SK-N-MC (cell line): ENCODE measurements around the gene ERBB4.
A peak's percentile ranks its signal among the peaks of the same experiment; 100 is the strongest.

Experiments
- DNase-seq: peaks from one replicate; pipeline ENCODE4 v3.0.0-alpha.2; 2011; ENCODE audit warnings: low read depth, low spot score
- H3K27ac ChIP-seq: fragments of 200-600 bp; sonication (generic); 2 replicates; pipeline ENCODE4 v1.5.1; 2016; ENCODE audit warnings: mixed run types
- H3K36me3 ChIP-seq: fragments of 200-600 bp; sonication (generic); 2 replicates; pipeline ENCODE4 v1.6.1; 2017; ENCODE audit warnings: antibody characterized with exemption, low read length, mixed read lengths; ENCODE audit not compliant: insufficient read depth
- H3K4me3 ChIP-seq: fragments of 200-600 bp; sonication (generic); 2 replicates; pipeline ENCODE4 v1.5.1; 2016
- H3K9ac ChIP-seq: fragments of 200-600 bp; sonication (generic); 2 replicates; pipeline ENCODE4 v1.8.0; 2017; ENCODE audit warnings: mixed run types, mixed read lengths; ENCODE audit not compliant: insufficient read length
- H3K9me3 ChIP-seq: fragments of 200-600 bp; sonication (generic); 2 replicates; pipeline ENCODE4 v1.6.1; 2017; ENCODE audit warnings: low read depth, mild to moderate bottlenecking, antibody characterized with exemption, low read length, moderate library complexity, mixed read lengths
- EZH2 ChIP-seq: fragments of 200-600 bp; sonication (generic); IDR thresholded peaks from one replicate; pipeline ENCODE4 v1.6.1; 2017; ENCODE audit warnings: antibody characterized with exemption
- FOXP2 ChIP-seq: optimal IDR thresholded peaks from 2 replicates; pipeline ENCODE3; 2011; ENCODE audit warnings: mild to moderate bottlenecking, moderate library complexity; ENCODE audit not compliant: insufficient read depth; ENCODE audit errors: extremely low read length, control extremely low read depth
- POLR2AphosphoS5 ChIP-seq: IDR thresholded peaks from 2 replicates; pipeline ENCODE4 v1.6.1; 2012; ENCODE audit warnings: mild to moderate bottlenecking, low read depth, low read length, borderline replicate concordance

Gene ERBB4

DNA sequence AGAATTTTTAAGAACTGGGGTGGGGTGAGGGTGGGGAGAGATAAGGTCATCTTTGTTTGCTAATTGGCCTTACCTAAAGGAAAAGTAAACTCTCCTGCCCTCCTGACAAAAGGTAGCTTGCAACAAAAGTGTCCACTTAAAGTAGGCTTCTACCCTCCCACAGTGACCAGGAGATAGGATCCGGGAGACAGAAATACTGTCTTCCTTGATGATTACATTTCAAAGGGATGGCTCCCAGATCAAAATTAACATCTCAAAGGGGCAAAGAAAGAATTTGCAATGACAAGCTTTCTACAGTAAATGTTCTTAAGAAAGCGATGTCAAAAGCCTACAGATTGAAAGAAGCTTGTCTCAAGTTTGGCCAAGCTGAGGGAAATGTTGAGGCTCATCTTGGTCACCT is 1206.9 kb downstream of the ERBB4 start:
- no peak overlapping the region for H3K4me3 ChIP-seq
- no peaks in the 10 kb centered on the region for H3K36me3 ChIP-seq
- DNase-seq, result no peak
- H3K27ac ChIP-seq, result no peak overlapping the region
- no peak for TF ChIP-seq POLR2AphosphoS5
- no peak for TF ChIP-seq EZH2
- TF ChIP-seq FOXP2, result no peak
- no peaks in the 10 kb centered on the region for H3K9me3 ChIP-seq
- H3K9ac ChIP-seq, result no peak overlapping the region

- Histone ChIP-seq H3K27ac (no peak overlapping the region), H3K36me3 (no peaks in the 10 kb centered on the region), H3K4me3 (no peak overlapping the region), H3K9me3 (no peaks in the 10 kb centered on the region), H3K9ac (no peak overlapping the region)
- no peak for TF ChIP-seq FOXP2
- no peak for TF ChIP-seq EZH2
- TF ChIP-seq POLR2AphosphoS5, result no peak
- DNase-seq, result no peak
Measured at GRCh38 chr2:211329882-211330281, 1208.7 kb downstream of the ERBB4 start.

GRCh38 chr2:211329421-211329820 is 1209.2 kb downstream of the ERBB4 start:
- Histone ChIP-seq H3K4me3 (no peak overlapping the region), H3K9me3 (no peaks in the 10 kb centered on the region), H3K36me3 (no peaks in the 10 kb centered on the region), H3K27ac (no peak overlapping the region), H3K9ac (no peak overlapping the region)
- TF ChIP-seq POLR2AphosphoS5, result no peak
- no peak for TF ChIP-seq FOXP2
- TF ChIP-seq EZH2, result no peak
- peak; percentile 12 for DNase-seq

DNA sequence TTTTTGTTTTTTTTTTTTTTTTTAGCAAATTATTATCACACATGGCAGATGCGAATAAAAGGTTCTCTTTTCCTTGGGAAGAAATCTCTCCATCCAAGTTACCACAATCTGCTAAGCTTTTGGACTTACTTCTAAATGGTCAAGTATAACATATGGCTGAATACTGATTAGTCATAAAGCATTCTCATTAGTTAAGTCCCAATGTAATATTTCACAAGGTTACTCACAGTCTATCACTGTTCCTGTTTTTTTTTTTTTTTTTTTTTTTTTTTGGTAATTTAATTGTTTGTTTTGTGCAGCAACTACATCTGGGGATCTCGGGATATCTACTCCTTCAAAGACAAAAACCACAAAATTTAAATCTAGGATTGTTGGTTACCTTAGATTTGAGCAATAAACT is 1210.5 kb downstream of the ERBB4 start:
- Histone ChIP-seq H3K27ac (no peak overlapping the region), H3K9ac (no peak overlapping the region), H3K4me3 (no peak overlapping the region), H3K36me3 (no peaks in the 10 kb centered on the region), H3K9me3 (no peaks in the 10 kb centered on the region)
- no peak for TF ChIP-seq POLR2AphosphoS5
- TF ChIP-seq EZH2, result no peak
- TF ChIP-seq FOXP2, result no peak
- DNase-seq, result no peak
